ENCODE measurements around the gene CADM4.
A peak's percentile ranks its signal among the peaks of the same experiment; 100 is the strongest.
"Not testable (repeated sequence)": the region's sequence is repeated elsewhere in the genome, so short reads cannot be mapped to it uniquely, and the experiment has no call there.

Gene CADM4

DNA sequence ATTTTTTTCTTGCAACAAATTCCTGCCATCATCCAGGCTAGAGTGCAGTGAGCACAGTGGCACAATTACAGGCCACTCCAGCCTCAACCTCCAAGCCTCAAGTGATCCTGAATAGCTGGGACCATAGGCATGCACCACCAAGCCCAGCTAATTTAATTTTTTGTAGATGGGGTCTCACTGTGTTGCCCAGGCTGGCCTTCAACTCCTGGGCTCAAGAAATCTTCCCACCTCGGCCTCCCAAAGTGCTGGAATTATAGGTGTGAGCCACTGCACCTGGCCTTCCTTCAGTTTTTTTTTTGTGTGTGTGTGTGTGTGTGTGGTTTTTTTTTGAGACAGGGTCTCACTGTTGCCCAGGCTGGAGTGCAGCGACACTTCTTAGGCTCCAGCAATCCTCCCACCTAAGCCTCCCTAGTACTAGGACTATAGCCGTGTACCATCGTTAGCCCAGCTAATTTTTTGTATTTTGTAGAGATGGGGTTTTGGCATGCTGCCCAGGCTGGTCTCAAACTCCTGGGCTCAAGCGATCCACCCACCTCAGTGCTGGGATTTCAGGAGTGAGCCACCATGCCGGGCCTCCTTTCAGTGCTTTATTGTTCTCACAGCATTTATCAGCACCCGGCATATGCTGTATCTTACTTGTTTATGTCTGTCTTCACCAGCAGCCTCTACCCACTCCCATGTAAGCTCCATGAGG, 33.6 kb downstream of the CADM4 start:
- DNase-seq: no peak

DNA sequence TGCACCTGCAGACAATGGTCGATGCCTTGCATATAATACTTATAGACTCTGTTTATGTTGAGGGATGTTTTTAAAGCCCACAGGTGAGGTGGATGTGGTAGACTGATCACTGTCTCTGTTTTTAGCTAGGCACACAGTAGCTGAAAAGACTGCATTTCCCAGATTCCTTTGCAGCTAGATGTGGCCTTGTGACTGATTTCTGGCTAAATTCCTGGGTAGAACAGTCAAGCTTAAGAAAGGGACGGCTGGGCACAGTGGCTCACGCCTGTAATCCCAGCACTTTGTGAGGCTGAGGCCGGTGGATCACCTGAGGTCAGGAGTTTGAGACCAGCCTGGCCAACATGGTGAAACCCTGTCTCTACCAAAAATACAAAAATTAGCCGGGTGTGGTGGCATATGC, 39.3 kb downstream of the CADM4 start:
- not testable (repeated sequence) for DNase-seq

DNA sequence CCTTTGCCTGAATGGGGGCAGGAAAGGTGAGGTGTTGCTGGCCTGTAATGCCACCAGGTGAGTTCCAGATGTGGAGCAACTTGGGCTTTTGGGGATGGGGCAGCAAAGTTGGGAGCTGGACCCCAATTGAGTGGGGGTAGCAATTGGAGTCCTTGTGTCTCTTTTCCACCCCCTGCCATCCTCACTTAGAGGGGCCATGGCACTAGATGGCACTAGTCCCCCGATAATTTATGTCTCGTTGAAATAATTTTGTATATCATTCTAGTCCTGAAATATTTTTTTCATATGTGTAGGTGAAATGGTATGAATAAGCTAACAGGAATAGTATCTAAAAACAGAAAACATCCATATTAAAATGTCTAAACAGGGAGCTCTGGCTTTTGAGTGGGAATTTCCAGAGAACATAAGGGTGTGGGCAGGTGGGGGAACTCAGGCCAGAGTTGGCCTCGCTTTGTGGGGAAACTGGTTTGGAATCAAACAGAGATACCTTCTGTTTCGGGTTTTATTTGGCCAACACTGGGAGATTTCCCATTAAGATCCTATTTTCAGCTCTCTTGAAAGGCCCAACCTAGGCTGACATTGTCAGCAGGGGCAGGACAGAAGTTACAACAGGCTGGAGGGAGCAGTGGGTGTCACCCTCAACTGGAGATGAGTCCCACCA, 39.9 kb downstream of the CADM4 start:
- no peak for DNase-seq

DNA sequence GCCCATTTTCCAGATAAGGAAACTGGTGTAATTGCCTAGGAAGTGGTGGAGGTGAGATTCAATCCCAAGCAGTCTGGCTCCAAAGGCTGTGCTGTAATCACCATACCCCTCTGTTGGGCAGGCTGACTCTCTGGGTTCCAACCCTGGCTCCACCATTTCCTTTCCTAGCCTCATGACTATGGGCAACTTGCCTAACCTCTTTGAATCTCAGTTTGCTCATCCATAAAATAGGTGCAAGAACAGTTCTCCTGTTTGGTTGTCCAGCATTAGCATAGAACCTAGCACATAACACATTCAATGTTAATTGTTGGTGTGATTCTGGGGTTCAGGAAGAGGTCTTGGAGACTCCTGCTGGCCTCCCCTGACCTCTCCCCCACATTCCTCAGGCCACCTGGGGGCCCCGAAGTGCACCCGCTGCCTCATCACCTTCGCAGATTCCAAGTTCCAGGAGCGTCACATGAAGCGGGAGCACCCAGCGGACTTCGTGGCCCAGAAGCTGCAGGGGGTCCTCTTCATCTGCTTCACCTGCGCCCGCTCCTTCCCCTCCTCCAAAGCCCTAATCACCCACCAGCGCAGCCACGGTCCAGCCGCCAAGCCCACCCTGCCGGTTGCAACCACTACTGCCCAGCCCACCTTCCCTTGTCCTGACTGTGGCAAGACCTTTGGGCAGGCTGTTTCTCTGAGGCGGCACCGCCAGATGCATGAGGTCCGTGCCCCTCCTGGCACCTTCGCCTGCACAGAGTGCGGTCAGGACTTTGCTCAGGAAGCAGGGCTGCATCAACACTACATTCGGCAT, 41.0 kb downstream of the CADM4 start:
- no peak for DNase-seq

DNA sequence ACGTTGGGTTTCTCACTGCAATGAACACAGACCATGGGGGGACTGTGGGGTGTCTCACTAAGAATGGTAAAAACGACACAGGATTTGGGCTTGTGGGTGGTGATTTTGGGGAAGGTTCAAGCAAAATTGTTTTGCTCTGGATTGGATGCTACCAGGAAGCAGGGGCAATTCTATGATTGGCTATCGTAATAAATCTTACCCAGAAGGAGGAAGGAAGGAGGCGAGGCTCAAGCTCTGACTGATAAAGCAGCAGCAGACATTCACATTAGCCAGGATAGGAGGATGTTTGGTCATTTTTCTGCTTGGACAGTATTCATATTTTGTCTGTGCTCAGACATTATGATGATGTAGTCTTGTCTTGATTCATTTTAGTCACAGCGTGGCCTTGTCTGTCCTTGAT, 41.8 kb downstream of the CADM4 start:
- no peak for DNase-seq

DNA sequence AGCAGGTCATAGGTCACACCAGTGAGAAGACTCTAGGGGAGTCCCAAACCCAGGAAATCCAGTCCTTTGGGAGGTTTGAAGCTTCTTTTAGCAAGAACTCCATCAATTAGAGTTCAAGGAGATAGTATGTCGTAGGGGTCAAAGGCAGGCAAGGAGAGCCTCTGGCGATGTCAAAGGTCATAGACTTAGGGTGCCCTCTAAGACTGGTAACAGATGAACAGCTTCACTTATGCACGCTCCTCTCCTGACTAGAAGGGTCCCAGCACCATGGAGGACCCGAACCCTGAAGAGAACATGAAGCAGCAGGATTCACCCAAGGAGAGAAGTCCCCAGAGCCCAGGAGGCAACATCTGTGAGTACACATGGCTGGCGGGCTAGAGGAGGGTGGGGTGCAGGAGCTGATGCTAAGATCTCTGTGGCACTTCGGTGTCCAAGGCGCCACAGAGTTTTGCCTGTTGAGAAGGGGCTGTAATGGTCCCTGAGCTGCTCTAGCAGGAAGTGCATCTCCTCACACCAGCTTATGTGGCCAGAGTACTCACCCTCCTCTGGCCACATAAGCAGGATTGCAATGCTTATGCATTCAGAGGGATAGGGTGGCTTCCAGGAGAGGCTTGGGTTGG, 42.7 kb downstream of the CADM4 start:
- no peak for DNase-seq

DNA sequence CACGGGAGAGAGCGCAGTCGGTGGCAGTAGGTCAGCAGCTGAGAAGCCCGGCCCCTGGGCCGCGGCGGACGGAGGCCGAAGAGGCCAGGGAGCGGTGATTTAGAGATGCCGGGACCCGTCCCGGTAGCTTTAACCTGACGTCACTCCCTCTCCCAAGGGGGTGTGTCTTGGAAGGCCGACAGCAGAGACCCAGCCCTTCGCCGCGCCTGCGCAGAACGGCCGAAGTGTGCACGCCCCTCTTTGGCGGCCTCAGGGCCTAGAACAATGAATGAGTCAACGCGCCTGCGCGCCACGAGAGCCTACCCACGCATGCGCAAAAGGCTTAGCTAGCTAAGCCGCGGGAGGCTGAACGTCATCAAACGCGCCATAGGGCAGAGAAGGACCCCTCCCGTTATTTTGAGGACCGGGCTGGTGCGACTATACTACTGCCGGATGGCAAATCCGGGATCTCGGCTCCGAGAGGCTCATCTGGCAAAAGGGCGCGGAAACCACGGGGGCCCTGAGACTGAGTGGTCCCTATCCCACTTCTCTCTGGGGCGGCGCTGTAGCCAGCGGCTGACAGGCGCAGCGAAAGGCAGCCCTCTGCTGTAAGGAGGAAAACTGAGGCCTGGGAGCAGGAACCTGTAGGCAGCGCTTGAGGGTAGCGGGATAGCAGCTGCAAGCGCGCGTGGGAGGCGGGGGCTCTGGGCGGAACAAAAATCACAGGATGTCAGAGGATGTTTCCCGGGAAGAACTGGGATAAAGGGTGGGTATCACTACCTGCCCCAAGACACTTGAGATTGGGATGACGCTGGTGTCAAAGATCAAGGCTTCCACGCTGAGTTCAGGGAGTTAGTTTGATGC, 43.4 kb downstream of the CADM4 start, which contains the start of the genes IRGQ and ZNF576:
Gene IRGQ (minus strand): TSS at position 136 of the 843 bp plus-strand sequence. CDS start 796 bp downstream, outside the sequence.
Gene ZNF576 (plus strand): TSS at position 597 of the 843 bp plus-strand sequence. CDS start 514 bp downstream, outside the sequence.
- DNase-seq: peak; percentile 100

DNA sequence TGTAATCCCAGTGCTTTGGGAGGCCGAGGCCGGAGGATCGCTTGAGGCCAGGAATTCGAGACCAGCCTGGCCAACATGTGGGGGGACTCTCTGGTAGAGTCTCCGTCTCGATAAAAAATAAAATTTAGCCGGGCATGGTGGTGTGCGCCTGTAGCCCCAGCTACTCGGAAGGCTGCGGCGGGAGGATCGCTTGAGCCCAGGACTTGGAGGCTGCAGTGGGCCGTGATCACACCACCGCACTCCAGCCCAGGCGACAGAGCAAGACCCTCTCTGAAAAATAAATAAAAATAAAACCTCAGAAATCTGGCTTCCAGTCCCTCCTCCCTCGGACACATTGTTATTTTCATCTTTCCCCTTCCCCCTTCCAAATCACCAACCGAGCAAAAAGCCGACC, 44.0 kb downstream of the CADM4 start:
- peak; percentile 18 to 41 for DNase-seq

DNA sequence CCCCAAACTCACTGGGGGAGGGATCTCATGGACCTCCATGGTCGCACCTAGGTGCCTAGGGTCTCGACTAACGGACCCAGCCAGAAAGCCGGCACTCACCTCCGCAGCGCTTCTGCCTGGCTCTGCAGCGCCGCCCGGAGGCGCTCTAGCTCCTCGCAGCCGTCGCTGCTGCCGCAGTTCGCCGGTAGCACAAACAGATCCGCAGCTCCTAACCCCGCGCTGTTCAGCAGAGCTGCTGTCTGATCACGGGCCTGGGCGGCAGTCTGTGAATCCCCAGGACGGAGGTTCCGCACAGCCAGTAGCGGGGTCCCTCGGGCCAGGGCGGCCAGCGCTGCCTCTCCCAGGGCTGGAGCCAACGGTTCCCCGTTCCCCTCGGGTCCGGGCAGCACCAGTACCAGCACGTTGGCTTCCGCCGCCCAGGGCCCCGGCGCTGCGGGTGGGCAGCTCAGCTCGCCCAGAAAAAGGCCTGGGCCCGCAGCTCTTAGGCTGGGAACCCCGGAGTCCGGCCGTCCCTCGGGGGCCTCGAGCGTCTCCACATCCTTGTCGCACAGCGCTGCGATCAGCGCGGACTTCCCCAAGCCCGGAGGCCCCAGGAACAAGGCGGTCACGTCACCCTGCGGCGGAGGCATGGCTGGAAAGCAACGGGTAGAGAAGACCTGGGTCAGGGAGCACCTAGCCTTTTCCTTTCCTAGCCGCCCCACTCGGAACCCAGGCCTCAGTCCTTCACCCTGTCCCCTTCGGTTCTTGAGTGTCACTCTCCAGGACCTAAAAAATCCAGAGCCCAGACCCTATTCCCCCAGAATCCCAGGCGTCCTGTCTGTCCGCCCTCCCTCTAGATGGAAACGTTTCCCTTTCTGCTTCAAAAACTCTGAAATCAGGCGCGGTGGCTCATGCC, 44.7 kb downstream of the CADM4 start:
- DNase-seq: peak; percentile 71 to 74

DNA sequence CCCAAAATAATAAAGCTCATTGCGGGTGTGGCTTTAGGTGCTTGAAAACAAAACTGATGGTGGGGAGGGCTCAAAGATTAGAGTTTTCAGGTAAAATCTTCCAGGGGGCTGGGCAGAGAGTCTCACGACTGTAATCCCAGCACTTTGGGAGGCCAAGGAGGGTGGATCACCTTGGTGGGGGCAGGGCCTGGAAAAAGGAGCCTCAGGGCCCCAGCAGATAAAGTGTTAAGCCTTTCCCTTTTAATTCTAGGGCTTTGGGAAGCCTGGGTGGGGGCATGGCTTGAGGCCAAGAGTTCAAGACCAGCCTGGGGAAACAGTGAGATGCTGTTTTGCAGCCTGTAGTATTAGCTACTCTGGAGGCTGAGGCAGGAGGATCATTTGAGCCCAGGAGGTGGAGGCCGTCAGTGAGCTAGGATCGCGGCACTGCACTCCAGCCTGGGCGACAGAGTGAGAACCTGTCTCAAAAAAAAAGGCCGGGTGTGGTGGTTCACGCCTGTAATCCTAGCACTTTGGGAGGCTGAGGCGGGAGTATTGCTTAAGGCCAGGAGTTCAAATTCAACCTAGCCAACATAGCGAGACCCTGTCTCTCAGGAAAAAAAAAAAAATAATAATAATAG, 45.5 kb downstream of the CADM4 start:
- no peak for DNase-seq

DNA sequence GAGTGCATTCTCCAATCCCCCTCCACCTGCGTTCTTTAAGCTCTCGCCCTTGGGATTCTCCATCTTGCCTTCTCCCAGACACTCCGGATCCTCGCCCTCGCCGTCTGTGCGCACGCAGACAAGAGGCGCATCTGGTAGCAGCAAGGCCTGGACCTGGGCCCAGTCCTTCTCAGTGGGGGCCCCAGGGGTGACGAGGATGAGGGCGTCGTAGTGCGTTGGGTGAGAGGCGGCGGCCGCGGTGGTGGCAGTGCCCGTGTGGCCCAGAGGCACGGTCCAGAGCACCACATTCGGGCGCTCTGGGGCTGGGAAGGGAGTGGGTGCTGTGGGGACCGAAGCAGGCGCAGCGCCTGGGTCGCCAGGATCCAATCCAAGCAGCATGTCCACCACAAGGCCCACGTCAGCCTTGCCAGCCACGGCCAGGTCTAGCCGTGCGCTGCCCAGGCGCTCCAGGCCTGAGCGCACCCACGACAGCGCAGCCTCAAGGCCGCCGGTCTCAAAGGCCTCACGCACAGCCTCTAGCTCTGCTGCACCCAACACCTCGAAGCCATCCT, 46.8 kb downstream of the CADM4 start:
- no peak for DNase-seq

DNA sequence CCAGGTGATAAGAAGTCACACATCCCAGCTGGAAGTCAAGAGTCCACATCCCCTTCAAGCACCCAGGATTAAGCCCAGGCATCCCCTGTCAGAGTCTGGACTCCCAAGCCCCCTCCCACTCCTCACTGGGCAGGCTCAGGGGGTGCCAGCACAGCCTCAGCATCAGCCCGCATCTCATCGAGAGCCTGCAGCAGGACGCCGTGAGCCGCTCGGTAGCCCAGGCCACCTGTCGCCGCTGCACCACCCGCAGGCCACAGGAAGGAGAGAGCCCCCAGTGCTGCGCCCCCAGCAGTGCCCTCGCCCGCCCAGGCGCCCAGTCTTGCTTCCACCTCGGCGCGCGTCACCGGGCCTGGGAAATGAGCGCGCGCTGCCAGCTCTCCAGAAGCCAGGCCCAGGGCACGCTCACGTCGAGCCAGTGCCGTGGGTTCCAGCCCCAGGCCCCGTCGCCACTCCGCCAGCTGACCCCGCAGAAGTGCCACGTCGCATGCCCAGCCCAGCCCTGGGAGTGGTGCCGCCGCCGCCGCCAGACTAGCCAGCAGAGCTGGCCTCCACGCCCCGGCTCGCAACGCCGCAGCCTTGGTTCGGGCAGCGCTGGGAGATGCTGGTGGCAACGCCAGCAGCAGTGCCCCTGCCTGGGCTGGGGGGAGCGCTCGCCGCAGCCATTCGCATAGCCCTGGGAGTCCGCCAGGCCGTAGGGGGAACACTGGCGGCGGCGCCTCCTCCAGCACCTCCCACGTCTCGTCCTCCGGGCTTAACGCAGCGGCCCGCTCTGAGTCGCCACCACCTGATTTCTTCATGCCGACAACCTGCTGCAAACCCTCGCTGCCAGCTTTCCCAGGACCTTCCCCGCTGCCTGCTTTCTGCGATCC, 47.5 kb downstream of the CADM4 start:
- DNase-seq: no peak

DNA sequence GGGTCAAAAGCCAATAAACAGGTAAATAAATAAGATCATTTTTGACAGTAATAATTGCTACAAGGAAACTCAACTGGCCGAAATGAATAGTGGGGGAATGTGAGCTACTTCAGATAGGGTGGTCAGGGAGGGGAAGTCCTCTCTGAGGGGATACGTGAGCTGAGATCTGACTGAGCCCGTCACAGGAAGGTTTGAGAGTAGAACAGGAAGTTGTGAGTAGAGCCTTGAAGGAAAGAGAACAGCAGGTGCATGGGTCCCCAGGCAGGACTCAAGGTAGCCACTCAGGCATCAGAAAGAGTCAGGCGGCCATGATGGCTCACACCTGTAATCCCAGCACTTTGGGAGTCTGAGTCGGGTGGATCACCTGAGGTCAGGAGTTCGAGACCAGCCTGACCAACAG, 50.0 kb downstream of the CADM4 start:
- DNase-seq: no peak

DNA sequence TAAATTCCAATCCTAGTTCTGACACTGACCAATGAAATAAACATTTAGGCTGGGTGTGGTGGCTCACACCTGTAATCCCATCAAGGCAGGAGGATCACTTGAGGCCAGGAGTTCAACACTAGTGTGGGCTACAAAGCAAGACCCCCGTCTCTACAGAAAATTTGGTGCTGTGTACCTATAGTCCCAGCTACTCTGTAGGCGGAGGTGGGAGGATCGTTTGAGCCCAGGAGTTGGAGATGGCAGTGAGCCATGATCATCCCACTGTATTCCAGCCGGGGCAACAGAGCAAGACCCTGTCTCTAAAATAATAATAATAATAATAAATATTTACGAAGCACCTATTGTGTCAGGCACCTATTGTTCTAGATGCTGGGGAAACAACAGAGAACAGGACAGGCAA, 50.4 kb downstream of the CADM4 start:
- DNase-seq: no peak

DNA sequence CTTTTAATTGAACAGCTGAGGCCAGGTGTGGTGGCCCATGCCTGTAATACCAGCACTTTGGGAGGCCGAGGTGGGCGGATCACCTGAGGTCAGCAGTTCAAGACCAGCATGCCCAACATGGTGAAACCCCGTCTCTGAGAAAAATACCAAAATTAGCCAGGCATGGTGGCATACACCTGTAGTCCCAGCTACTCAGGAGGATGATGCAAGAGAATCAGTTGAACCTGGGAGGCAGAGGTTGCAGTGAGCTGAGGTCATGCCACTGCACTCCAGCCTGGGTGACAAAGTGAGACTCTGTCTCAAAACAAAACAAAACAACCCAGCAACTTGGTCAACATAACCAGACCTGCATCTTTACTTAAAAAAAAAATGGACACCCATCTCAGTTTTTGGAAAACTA, 52.6 kb downstream of the CADM4 start:
- DNase-seq: not testable (repeated sequence)

DNA sequence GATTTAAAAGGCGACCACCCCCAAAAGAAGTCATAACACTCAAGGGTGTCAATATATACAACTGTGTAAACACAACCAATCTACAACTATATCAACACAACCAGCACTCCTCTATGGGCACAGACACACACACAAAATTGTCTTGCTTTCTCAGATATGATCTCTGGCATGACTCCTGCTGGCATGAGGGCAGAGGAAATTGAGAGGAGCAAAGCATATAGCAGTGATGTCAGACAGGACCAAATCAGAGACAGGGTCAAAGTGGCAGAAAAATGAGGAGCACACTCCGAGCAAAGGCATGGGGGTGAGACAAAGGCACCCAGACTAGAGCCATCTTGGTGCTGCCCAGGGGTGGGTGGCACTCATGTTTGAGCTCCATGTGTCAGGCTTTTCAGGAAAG, 53.3 kb downstream of the CADM4 start:
- no peak for DNase-seq

DNA sequence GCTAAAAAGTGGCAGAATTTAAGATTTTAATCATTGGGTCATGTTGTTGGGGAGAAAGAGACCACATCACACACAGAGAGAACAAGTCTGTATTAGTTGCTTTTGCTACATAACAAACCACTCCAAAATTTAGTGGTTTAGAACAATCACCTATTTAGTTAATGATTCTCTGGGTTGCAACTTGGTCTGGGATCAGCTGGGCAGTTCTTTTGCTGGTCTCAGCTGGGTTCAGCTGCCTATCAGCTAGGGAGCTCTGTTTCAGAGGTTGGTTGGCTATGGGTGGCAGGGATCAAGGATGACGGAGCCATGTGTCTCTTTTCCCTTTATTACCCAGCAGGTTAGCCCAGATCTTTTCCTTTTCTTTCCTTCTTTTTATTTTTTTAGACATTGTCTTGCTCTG, 55.2 kb downstream of the CADM4 start:
- no peak for DNase-seq

DNA sequence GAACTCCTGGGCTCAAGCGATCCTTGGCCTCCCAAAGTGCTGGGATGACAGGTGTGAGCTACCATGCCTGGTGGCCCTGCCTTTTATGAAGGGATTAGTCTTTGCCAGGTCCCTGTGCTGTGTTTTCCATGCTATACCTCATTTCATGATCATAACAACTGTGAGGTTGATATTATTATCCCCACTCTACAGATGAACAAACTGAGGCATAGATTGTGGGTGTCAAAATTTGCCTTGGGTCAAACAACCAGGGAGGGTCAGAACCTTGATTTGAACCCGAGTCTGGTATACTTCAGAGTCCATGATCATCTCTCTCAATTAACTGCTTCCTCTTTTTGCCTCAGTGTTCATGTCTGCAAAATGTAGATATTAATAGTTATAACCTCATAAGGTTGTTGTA, 57.2 kb downstream of the CADM4 start:
- DNase-seq: no peak

DNA sequence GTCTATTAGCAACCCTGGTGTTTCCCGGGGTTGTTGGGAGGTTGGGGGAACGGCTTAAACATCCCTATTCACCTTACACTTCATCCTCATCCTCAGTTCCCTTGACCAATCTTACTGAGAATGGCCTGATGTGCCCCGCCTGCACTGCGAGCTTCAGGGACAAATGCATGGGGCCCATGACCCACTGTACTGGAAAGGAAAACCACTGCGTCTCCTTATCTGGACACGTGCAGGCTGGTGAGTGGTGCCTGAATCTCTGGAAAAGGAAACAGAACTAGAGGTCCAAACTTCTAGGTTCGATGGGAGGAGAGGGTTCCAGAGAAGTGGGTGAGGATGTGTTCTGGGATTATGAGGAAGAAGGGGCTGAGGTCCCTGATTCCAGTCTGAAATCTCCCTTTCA, 58.2 kb downstream of the CADM4 start:
- DNase-seq: no peak

Data from stimulated activated CD4-positive, alpha-beta T cell treated with anti-CD3 and anti-CD28 coated beads, Interleukin-2, amount 100 ng/mL, for 24 hours (primary cell).